Head of caudate nucleus (tissue), 42 donors: ENCODE results near the gene NWD2.

Source experiments
- DNase-seq, 42 donors: peaks; one replicate each; pipeline versions ENCODE4 v3.0.0 to v3.0.0-alpha.2; 2020 to 2021; ENCODE audit warnings: mixed read lengths in 7 of 42
- intact Hi-C: fragments of 100-400 bp; cut with DNase I; formaldehyde crosslinking; loops from one replicate; pipeline ENCODE4 v1.15.0; 2022

NWD2 gene

DNA sequence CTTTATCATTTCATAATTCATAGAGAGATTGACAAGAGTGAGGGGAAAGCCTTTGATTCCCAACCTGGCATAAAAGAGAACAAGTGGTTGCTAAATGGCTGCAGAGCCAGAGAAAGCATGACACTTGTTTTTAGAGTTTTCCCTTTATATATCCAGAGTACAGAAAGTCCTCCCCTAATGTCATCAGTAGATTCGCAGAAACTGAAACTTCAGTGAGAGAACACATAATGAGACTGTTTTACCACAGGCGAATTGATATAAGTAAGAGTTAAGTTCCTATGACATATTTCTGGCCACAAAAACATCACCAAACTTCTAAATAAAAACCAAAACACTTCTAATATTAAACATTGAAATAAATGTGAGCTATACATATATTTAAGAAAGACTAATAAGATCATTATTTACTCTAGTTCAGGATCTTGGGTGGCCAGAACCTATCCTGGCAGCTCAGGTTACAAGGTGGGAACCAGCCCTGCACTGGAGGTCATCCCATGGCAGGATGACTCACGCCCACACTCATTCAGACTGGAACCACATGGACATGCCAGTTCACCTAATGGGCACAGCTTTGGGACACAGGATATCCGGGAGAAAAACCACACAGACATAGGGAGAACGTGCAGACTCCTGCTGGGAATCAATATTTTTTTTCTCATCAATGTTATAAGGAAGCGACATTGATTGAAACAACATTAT is 35.5 kb downstream of the NWD2 start:
- no peak for DNase-seq
- intact Hi-C loops: no loop called here

DNA sequence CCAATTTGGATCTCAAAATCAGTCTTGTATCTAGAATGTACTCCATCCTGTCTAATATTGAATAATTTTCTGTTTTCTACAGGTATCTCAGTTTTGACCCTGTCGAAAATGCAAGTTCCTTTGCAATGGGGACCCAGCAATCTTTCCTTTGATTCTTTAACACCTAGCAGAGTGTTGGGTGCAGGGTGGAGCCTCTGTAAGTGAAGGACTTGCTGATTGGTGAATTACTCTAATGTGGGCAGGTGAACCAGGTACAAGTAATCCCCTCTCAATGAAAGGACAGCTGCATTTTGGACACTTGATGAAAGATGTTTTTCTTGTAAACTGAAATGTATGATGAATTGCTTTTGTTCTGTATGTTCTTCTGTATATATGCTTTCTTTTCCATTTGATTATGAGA is 54.9 kb downstream of the NWD2 start:
- intact Hi-C loops: no loop called here
- no peak for DNase-seq

DNA sequence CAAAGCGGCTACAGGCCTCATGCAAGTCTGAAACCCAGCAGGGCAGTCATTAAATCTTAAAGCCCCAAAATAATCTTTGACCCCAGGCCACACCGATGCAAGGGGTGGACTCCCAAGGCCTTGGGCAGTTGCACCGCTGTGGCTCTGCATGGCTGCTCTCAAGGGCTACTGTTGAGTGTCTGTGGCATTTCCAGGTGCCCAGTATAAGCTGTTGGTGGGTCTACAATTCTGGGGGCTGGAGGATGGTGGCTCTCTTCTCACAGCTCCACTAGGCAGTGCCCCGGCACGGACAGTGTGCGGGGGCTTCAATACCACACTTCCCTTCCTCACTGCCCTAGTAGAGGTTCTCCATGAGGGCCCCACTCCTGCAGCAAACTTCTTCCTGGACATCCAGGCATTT is 60.1 kb downstream of the NWD2 start:
- intact Hi-C loops: no loop called here
- DNase-seq: no peak

DNA sequence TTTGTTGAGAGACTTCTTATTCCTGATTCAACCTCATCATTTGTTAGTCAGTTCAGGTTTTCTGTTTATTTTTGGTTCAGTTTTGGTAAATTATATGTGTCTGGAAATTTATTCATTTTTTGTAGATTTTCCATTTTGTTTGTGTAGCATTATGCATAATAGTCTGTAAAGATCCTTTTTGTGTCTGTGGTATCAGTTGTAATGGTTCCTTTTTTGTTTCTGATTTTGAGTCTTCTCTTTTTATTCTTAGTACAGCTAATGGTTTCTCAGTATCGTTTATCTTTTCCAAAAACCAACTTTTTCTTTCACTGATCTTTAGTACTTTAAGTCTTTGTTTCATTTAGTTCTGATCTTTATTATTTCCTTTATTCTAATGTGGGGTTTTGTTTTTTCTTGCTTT is 61.4 kb downstream of the NWD2 start:
- intact Hi-C loops: no loop called here
- DNase-seq: no peak

DNA sequence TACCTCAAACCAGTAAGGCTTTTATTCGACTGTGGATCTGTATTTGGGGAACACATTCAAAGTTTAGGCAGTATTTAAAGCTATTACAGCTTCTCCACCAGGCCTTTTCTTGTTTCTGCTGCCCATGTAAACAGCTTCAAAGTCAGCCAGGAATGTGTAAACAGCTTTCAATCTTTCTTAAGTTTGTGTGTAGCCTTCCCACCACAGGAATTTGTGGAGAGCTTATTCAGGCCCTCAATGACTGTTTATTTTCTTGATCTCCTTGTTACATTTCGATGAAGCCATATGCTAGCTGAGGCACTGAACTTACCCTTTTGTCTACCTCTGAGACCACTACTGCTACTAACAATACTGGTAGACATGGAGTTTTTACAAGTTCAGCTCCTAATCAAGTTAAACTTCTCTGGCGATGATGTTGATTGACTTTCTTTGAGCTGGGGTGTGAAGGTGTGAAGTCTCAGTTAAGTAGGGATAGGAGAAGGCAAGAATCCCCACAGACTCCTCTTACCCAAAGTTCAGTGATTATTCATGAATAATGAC is 72.6 kb downstream of the NWD2 start:
- no peak for DNase-seq
- intact Hi-C loops: no loop called here

DNA sequence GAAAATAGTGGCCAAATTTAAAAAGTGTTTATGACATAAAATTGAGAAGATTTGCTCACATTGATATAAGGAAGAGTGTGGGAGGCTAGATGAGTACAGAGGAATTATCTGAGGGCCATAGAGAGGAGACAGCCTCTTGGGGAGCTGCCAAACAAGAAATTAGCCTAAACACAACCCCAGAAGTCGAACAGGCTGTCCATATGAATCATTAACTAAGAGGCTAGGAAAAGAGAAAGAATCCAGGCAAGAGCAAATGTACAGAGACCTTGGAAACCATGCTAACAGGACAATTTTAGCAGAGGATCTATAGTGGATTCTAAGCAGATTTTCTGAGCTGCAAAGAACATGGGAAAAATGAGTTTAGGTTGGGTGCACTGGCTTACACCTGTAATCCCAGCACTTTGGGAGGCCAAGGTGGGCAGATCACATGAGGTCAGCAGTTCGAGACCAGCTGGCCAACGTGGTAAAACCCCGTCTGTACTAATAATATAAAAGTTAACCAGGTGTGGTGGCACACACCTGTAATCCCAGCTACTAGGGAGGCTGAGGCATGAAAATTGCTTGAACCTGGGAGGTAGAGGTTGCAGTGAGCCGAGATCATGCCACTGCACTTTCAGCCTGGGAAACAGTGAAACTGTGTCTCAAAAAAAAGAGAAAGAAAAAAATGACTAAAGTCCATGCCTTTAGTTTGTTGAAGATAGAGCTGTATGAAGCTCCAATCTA is 76.1 kb downstream of the NWD2 start:
- intact Hi-C loops: no loop called here

DNA sequence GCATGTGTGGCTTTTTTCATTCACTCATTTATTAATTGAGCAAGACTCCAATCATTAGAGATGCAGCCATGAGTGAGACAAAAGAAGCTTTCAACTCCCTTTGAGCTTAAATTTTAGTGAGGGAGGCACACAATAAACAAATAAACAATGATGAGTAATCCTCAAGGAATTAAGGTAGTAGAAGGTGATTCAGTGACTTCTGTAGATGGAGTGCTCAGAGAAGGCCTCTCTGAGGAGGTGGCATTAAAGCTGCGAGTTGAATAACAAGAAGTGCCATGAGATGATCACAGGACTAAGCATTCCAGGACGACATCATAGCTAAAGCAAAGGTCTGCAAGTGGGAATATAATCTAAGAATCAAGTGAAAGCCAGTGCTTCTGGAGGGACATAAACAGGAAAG is 77.6 kb downstream of the NWD2 start:
- no peak for DNase-seq
- intact Hi-C loops: no loop called here

More for the DNA sequence above, 76.1 kb downstream of the NWD2 start:
- no peak for DNase-seq

DNA sequence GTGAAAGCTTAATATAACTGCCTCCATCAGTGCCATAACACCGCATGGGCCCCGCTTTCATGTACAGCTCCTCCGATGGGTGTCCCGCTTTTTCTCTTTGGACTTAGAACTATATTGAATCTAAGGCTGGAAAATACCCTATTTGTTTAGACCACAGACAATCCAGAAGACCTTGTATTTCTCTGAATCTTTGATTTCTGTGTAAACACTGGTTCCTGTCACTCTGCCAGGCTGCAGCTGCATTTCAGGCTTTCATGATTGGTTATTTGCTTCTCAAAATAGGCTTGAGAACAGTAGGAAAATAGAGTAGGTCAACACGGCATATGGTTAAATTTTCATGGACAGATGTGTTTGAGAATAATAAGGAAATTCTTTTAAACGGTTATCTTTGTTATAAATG is 80.0 kb downstream of the NWD2 start:
- intact Hi-C loops: no loop called here
- peak in 32 of 42 donors; percentile 5 to 69 (median 42) for DNase-seq

DNA sequence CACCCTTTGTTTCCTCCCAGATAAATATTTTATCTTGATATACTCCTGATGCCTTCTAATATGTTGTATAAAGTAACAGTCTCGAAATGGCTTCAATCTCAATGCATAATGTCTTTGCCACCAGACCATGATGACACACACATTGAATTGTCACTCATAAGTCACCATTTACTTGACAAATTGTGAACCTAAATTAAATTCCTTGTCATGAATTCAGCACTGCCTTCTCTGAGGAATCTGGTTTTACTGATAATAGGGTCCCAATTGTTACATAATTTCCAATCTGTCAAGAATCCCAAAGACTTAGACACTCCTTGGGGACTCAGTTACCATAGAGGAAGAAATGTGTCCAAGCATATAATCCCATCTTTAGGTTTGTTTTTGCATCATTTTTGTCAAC is 82.3 kb downstream of the NWD2 start:
- intact Hi-C loops: no loop called here
- DNase-seq: no peak

DNA sequence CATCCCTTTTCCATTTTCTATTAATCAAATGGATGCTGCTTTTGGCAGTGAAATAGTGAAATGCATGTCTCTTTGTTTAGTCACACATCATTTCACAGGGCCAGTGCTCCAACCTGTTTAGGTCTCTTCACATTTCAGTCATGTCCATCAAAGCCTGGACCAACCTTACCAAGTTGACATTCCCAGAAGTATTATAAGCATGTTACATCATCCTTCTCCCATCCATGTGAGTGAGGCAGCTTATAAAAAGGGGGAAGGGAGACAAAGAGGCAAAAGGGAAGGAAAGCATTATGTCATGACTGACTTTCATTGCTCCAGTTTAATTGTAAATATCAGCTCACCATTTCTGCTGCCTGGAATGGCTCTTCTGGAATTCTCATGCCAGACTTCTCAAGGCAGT is 94.4 kb downstream of the NWD2 start:
- intact Hi-C loops: no loop called here
- no peak for DNase-seq

DNA sequence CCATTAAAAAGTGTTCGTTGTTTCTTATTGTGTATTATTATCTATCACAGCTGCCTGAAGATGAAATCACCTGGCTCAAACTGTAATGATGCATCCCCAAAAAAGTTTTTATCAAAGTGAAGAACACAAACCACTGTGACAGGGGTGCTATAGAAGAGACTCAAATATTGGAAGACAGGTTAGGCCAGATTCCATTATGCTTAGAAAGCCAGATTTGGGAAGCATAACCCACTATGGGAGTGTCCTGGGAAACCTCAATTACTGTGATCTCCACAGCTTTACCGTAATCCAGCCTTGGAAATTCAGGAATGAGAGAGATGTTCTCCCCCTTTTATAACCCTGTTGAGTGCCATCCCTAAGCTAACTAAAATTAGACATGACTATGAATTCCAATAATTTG is 114.2 kb downstream of the NWD2 start:
- intact Hi-C loops: no loop called here
- DNase-seq: no peak

DNA sequence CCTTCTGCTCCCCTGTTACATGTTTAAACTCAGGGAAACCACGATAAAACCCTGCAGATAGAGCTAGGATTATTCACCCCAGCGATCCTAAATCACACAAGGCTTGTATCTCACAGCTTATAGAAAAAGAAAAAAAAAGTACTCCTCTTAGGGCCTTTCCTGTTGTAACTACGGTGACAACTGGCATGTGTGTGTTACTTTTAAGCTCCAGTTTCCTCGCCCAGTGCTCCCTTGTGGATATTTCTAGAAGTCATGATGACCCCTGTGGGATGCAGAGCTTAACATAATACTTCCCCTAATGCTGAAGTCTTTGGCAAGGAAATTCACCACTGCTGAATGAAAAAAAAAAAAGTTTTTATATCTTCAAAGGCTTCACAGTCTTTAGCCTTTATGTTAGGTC is 114.7 kb downstream of the NWD2 start:
- DNase-seq: no peak
- intact Hi-C loops: no loop called here

DNA sequence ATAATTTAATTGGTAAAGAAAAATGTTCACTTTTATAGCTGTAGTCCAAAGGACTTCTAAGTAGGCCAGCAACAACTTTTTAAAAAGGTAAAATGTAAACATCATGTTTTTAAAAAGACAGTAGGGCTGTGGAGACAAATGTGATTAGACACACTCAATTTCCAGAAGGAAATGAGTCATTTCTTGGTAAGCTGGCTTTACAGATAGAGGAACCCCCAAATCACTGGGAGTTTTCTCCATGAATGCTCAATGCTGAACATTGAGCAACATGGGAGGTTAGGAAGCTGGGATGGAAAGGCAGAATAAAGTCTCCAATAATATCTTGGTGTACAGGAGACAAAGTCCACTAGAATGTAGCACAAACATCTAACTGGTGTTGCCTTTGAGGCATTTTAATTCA is 121.3 kb downstream of the NWD2 start:
- intact Hi-C loops: no loop called here
- no peak for DNase-seq

DNA sequence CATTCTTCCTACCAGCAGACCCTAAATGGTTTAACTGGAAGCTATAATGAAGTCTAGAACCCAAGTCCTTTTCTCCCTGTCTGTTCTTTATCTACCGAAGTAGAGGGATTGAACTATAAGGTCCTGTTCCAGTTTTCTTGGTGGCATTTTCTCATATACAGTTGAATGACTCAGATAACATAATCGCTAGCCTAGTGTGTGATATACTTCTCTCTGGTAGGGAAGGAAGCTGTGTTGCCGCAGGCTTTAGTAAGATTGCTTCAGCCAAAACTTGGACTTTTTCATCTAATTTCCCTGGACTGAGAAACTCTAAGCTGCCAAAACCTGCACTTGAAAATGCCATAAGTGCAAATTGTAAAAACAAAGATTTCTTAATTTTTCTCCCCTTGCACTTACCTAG is 123.4 kb downstream of the NWD2 start:
- no peak for DNase-seq
- intact Hi-C loops: no loop called here

DNA sequence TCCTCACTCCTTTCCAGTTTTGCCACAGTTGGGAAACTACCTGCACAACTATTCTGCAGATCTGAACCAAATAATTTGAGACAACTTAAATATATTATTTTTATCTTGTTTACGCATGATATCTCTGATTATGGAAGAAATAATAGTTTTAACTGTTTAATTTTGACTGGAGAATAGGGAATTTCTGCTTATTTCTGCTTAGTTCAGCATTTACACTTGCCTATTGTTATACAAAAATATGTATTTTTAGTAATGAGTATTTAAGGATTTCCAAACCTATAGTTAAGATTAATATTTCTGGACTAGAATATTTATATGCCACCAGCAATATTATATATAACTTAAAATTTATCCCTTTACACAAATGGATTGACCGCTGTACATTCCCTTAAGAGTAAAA is 125.5 kb downstream of the NWD2 start:
- intact Hi-C loops: no loop called here
- DNase-seq: no peak

DNA sequence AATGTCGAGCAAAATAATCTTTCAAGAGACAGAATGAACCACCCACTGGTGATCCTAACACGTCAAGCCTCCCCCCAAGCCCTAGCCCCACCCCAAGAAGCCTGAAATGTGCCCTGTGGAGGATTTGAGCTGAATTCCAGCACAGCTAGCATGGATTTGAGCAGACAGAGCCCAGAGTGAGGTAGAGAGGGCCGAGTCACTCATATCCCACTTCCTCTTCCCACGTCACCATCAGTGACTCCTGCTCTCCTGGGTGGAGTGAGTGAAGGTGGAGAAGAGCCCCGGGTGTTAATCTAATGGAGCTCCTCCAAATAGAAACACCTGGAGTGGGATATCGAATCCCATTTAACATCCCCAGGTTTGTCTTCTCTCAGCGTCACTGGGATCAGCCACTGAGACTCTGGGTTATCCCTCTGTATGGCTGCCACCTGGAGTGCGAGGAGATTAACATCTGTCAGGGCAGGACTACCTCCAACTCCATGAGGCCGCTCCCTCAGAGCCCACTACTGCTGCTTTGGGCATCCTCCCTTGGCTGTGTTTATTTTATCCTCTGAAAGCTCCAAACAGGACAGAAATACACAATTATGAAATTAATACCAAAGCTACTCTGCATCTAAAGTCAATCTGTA is 136.6 kb downstream of the NWD2 start:
- intact Hi-C loops: loop anchor here (10.0 kb wide), 1 partner anchor 966 kb away; no protein-coding TSS in a partner anchor

DNA sequence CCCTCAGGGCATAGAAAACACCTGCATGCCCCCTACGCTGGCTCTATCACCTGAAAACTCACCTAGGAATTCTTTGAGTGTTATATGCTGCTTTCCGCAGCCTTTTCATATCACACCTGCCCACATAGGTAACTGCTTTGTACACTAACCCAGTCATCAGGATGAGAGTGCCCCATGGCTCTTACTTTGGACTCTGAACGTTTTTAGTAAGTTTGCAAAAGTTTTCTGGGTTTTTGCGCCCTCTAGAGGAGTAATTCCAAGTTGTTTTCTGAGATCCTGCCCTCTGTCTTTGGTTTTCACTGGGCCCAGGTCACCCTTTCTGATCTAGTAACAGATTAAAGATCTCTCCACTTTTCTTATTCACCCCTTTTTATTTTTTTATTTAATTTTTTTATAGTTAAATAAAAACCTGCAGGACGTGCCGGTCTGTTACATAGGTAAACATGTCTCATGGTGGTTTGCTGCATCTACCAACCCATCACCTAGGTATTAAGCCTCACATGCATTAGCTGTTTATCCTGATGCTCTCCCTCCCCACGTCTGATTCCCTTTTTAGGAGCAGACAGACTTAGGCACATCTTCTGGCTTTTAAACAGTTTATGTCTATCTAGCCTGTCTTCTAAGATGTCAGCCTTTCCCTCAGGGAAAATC is 139.2 kb downstream of the NWD2 start:
- intact Hi-C loops: loop anchor here (10.0 kb wide), 1 partner anchor 969 kb away; no protein-coding TSS in a partner anchor
- peak in 17 of 42 donors; percentile 6 to 74 (median 42) for DNase-seq

More for the DNA sequence above, 136.6 kb downstream of the NWD2 start:
- no peak for DNase-seq

DNA sequence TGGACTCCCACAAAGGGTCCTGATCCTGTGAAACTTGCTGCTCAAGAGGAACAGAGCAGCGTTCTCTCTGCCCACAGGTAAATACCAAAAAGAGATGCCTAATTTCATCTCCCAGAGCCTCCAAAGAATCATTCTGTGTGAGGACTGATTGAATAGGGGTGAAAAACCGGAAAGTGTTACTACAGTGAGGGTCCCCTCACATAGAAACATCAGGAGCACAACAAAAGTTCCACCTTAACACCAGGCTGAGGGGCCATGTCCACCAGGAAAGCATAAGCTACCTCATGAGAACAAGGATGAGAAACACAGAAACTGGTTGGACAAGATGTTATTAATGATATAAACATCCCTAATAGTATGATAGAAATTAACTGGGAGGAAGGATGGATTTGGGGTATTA is 140.9 kb downstream of the NWD2 start:
- intact Hi-C loops: loop anchor here (10.0 kb wide), 1 partner anchor 971 kb away; no protein-coding TSS in a partner anchor
- no peak for DNase-seq

DNA sequence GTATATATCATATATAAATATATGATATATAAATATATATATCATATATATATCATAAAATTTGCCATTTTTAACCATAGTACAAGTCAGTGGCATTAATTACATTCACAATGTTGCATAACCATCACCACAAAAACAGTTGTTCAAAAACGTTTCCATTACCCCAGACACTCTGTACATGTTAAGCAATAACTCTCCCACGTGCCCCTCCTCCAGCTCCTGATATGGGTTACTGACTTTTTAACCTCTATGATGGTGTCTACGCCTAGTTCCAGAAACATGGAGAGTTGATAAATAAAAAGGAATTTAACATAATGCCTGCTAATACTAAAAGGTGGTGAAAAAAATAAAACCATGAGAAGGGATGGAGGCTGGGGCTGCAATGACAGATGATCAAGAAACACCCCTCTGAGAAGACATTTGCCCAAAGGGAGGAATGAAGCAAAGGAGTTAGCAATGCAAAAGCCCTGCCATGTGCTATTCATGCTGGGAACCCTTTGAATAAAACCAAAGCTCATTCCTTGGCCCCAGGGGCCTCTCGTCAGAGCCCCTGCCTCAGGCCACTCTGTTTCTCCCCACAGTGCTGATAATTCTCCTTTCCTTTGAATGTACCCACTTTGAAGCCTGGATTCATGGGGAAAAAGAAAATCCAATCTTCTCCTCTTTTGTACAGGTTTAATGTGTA is 144.3 kb downstream of the NWD2 start:
- DNase-seq: no peak
- intact Hi-C loops: loop anchor here (10.0 kb wide), 1 partner anchor 974 kb away; no protein-coding TSS in a partner anchor
